D721Med (cell line): ENCODE results near the gene ENTPD2.

Experiments used
- DNase-seq: peaks from one replicate; pipeline ENCODE4 v3.0.0; 2011; ENCODE audit warnings: low spot score; ENCODE audit not compliant: insufficient read length
- FAIRE-seq: peaks from 2 replicates; lab custom pipeline; 2011; peaks lifted over from hg19 to GRCh38; lab: Jason Lieb, UNC
- TF ChIP-seq, protein P1 (sequence below): IDR thresholded peaks from 2 replicates; pipeline ENCODE4 v1.5.1; 2012; ENCODE audit warnings: mild to moderate bottlenecking, control low read depth; ENCODE audit not compliant: insufficient read depth; ENCODE audit errors: missing control alignments

ENTPD2 gene

DNA sequence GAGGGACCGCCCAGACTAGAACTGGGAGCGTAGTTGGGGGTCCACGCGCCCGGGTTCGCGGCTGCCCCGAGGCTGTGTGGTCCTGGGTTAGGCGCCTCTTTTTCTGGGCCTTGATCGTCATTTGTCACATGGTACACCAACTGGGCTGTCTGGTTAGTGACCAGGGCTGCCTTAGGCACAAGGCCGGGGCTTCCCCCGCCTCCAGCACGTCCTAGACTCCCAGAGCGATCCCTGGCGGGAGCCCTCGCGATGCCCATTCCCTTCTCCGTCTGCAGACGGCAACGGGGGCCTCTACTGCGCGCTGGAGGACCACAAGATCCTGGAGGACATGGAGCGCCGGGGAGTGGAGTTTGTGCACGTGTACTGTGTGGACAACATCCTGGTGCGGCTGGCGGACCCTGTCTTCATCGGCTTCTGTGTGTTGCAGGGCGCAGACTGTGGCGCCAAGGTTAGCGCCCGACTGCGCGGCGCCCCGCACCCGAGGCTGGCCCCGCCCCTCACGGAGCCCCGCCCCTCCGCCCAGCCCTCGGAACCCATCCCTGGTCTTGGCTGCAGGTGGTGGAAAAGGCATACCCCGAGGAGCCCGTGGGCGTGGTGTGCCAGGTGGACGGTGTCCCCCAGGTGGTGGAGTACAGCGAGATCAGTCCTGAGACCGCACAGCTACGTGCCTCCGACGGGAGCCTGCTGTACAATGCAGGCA, 25.0 kb upstream of the ENTPD2 start:
- DNase-seq (no peak), FAIRE-seq (no peak)
- TF ChIP-seq, protein P1, sequence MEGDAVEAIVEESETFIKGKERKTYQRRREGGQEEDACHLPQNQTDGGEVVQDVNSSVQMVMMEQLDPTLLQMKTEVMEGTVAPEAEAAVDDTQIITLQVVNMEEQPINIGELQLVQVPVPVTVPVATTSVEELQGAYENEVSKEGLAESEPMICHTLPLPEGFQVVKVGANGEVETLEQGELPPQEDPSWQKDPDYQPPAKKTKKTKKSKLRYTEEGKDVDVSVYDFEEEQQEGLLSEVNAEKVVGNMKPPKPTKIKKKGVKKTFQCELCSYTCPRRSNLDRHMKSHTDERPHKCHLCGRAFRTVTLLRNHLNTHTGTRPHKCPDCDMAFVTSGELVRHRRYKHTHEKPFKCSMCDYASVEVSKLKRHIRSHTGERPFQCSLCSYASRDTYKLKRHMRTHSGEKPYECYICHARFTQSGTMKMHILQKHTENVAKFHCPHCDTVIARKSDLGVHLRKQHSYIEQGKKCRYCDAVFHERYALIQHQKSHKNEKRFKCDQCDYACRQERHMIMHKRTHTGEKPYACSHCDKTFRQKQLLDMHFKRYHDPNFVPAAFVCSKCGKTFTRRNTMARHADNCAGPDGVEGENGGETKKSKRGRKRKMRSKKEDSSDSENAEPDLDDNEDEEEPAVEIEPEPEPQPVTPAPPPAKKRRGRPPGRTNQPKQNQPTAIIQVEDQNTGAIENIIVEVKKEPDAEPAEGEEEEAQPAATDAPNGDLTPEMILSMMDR, result no peak

DNA sequence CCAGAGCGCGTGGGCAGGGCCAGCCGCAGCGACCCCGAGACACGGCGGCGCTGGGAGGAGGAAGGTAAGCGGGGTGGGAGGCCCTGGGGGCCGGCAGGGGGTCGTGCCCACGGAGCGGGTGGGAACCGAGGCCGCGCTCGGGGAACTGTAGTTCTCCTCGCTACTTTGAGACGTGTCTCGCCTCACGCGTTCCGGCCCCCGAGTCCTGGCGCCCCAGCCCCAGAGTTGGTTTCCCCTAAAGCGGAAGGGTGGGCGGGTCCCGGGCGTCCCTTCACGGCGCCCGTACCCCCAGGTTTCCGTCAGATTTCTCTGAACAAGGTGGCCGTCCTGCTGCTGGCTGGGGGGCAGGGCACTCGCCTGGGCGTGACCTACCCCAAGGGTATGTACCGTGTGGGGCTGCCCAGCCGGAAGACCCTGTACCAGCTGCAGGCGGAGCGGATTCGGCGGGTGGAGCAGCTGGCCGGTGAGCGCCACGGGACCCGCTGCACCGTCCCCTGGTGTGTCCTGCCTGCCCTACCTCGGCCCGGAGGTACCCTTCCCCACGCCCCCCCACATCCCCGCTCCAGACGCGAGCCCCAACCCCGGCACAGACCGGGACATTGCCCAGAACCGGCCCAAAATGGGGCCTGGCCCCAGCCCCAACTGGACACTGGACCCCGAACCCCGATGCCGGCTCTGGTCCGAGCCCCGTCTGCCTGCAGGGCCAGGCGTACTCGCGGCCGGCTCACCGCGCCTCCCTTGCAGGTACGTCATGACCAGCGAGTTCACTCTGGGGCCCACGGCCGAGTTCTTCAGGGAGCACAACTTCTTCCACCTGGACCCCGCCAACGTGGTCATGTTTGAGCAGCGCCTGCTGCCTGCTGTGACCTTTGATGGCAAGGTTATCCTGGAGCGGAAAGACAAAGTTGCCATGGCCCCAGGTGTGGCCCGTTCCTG, 24.2 kb upstream of the ENTPD2 start:
- TF ChIP-seq, protein P1, result no peak
- FAIRE-seq, result no peak
- DNase-seq, result no peak

DNA sequence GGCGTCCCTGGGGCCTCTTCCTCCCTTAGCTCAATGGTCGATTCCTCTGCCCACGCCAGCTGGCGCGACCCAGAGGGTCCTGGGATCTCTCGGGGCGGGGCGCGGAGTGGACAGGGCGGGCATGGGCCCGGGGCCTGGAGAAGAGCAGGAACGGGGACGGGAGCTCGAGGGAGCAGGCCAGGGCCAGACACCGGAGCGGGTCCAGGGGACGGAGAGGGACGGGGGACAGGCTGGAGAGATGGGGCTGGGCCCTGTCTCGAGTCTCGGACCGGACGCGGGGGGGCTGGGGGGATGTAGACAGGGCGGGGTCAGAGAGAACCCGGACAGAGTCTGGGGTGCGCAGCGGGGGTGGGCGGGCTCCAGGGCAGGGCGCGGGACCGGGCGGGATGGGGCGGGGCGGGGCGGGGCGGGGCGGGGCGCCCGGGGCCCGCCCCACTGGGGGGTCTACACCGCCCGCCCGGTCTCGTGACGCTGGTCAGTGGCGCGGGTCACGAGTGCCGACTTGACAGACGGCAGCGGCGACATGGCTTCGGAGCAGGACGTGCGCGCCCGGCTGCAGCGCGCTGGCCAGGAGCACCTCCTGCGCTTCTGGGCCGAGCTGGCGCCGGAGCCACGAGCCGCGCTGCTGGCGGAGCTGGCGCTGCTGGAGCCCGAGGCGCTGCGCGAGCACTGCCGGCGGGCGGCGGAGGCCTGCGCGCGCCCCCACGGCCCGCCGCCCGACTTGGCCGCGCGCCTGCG, 23.3 kb upstream of the ENTPD2 start, which contains the start of gene UAP1L1:
TSS of gene UAP1L1 (plus strand) at position 508 of the 738 bp plus-strand sequence. CDS start at position 524, 16 bp downstream.
- TF ChIP-seq, protein P1, result no peak
- DNase-seq (no peak), FAIRE-seq (no peak)

DNA sequence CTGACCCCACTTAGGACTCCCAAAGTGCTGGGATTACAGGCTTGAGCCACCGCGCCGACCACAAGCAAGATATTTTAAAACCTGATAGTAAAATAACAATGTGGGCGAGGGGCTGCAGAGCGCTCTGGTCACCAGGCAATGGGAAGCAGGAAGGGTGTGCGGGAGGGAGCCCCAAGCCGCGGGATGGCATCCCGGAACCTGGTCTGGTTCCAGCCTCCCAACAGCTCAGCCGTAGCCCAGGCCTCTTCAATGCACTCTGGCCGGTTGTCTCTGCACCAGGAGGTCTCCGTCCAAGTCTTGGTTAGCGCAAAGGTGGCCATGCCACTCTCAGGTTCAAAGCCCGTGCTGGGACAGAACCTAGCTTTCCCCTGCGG, 22.8 kb upstream of the ENTPD2 start:
- DNase-seq (no peak), FAIRE-seq (no peak)
- TF ChIP-seq, protein P1, result no peak

DNA sequence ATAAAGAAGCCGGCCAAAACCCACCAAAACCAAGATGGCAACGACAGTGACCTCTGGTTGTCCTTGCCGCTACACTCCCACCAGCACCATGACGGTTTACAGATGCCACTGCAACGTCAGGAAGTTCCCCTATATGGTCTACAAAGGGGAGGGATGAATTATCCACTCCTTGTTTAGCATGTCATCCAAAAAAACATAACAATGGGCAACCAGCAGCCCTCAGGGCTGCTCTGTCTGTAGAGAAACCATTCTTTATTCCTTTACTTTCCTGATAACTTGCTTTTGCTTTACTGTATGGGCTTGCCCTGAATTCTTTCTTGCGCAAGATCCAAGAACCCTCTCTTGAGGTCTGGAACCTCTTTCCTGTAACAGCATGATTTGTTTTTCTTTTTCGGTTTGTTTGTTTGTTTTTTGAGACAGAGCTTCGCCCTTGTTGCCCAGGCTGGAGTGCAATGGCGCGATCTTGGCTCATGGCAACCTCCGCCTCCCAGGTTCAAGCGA, 21.5 kb upstream of the ENTPD2 start:
- FAIRE-seq (no peak), DNase-seq (no peak)
- TF ChIP-seq, protein P1, result no peak

DNA sequence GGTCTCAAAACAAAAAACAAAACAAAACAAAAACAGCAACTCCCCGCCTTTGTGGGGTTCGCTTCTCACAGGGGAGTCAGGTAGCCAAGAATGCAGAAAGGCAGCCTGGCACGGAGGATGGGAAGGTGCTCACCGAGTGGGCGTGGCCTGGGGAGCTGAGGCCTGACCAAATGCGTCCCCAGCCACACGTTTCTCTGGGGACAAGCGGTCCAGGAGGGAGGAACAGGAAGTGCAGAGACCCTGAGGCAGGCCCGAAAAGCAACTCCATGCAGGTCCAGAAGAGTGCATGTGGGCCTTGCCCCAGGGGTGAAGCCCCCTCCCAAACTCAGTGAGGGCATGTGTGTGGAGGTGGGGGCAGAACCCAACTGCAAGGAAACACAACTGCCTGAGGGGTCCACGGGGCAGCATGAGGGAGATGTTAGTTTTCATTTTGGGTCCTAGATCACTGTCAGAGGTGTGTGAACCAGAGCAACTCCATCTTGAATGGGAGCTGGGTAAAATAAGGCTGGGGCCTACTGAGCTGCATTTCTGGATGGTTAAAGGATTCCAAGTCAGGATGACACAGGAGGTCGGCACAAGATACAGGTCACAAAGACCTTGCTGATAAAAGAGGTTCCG, 20.9 kb upstream of the ENTPD2 start:
- DNase-seq (no peak), FAIRE-seq (no peak)
- TF ChIP-seq, protein P1, result no peak
